Activated naive CD8-positive, alpha-beta T cell treated with anti-CD3 and anti-CD28 coated beads, Interleukin-2, amount 50 U/mL, for 24 hours (primary cell): ENCODE results near the gene U2AF2.

Experiments used
- ATAC-seq: fragments of 150-1000 bp; cut with Tn5 transposase; one replicate; pipeline ENCODE4 v1.10.0; 2021
- DNase-seq: peaks from one replicate; pipeline ENCODE4 v3.0.0; 2021
- H3K27ac Mint-ChIP-seq: one replicate; pipeline ENCODE4 v1.8.0; 2021; ENCODE audit warnings: mild to moderate bottlenecking, mixed read lengths
- H3K27me3 Mint-ChIP-seq: one replicate; pipeline ENCODE4 v1.8.0; 2021; ENCODE audit warnings: mixed read lengths
- H3K36me3 Mint-ChIP-seq: one replicate; pipeline ENCODE4 v1.8.0; 2021; ENCODE audit warnings: low read depth, mixed read lengths
- H3K4me1 Mint-ChIP-seq: one replicate; pipeline ENCODE4 v1.8.0; 2021; ENCODE audit warnings: mixed read lengths
- H3K4me3 Mint-ChIP-seq: one replicate; pipeline ENCODE4 v1.8.0; 2021; ENCODE audit warnings: mild to moderate bottlenecking, moderate library complexity, mixed read lengths
- H3K9me3 Mint-ChIP-seq: one replicate; pipeline ENCODE4 v1.8.0; 2021; ENCODE audit warnings: mixed read lengths

U2AF2 gene

GRCh38 chr19:55644191-55644833 is 10.5 kb upstream of the U2AF2 start:
- Mint-ChIP-seq H3K9me3 (no peaks in the 10 kb centered on the region), H3K36me3 (peaks cover 45% of the 10 kb centered on the region), H3K4me1 (peaks cover 65% of the 10 kb centered on the region), H3K27ac (peak overlapping the region; percentile 99), H3K4me3 (peak overlapping the region; percentile 94), H3K27me3 (peaks cover 2% of the 10 kb centered on the region)
- DNase-seq (no peak), ATAC-seq (no peak)

GRCh38 chr19:55644842-55645511 is 9.9 kb upstream of the U2AF2 start:
- Mint-ChIP-seq H3K4me3 (peak overlapping the region; percentile 94), H3K27me3 (peaks cover 2% of the 10 kb centered on the region), H3K9me3 (no peaks in the 10 kb centered on the region), H3K36me3 (peaks cover 41% of the 10 kb centered on the region), H3K27ac (peak overlapping the region; percentile 99), H3K4me1 (peaks cover 65% of the 10 kb centered on the region)
- ATAC-seq = no peak
- DNase-seq = no peak

- Mint-ChIP-seq H3K27me3 (peaks cover 2% of the 10 kb centered on the region), H3K27ac (peak overlapping the region; percentile 72), H3K4me3 (peak overlapping the region; percentile 94), H3K9me3 (no peaks in the 10 kb centered on the region), H3K4me1 (peaks cover 65% of the 10 kb centered on the region), H3K36me3 (peaks cover 38% of the 10 kb centered on the region)
- no peak for DNase-seq
- no peak for ATAC-seq
Observed at GRCh38 chr19:55645512-55645881, 9.3 kb upstream of the U2AF2 start.

GRCh38 chr19:55646889-55647731 is 7.7 kb upstream of the U2AF2 start:
- DNase-seq = no peak
- no peak for ATAC-seq
- Mint-ChIP-seq H3K27me3 (peaks cover 2% of the 10 kb centered on the region), H3K4me1 (peaks cover 65% of the 10 kb centered on the region), H3K27ac (peak overlapping the region; percentile 71), H3K4me3 (peak overlapping the region; percentile 81), H3K9me3 (no peaks in the 10 kb centered on the region), H3K36me3 (peaks cover 33% of the 10 kb centered on the region)

- H3K36me3 Mint-ChIP-seq = peaks cover 33% of the 10 kb centered on the region
- no peaks in the 10 kb centered on the region for H3K9me3 Mint-ChIP-seq
- peaks cover 64% of the 10 kb centered on the region for H3K4me1 Mint-ChIP-seq
- H3K27me3 Mint-ChIP-seq = peaks cover 2% of the 10 kb centered on the region
- peak within 1 kb of the TSS; percentile 81 for H3K4me3 Mint-ChIP-seq
- DNase-seq (peak; percentile 54), ATAC-seq (peak; percentile 1)
- H3K27ac Mint-ChIP-seq = peak within 1 kb of the TSS; percentile 77
Observed at GRCh38 chr19:55647732-55648584, 6.9 kb upstream of the U2AF2 start, which contains the start of gene CCDC106. Gene CCDC106, plus strand, starts transcription at chr19:55648212. Its CDS starts 835 bp downstream, at chr19:55649047.

GRCh38 chr19:55648585-55649267 is 6.1 kb upstream of the U2AF2 start:
- Mint-ChIP-seq H3K36me3 (peaks cover 29% of the 10 kb centered on the region), H3K4me3 (peak overlapping the region; percentile 77), H3K4me1 (peaks cover 61% of the 10 kb centered on the region), H3K27ac (peak overlapping the region; percentile 77), H3K27me3 (peaks cover 1% of the 10 kb centered on the region), H3K9me3 (no peaks in the 10 kb centered on the region)
- no peak for ATAC-seq
- no peak for DNase-seq

- H3K27ac Mint-ChIP-seq = peak overlapping the region; percentile 76
- H3K4me3 Mint-ChIP-seq = peak overlapping the region; percentile 77
- ATAC-seq (no peak), DNase-seq (no peak)
- peaks cover 6% of the 10 kb centered on the region for H3K27me3 Mint-ChIP-seq
- H3K9me3 Mint-ChIP-seq = no peaks in the 10 kb centered on the region
- H3K4me1 Mint-ChIP-seq = peaks cover 63% of the 10 kb centered on the region
- H3K36me3 Mint-ChIP-seq = peaks cover 28% of the 10 kb centered on the region
Observed at GRCh38 chr19:55649268-55650125, 5.3 kb upstream of the U2AF2 start.

- H3K36me3 Mint-ChIP-seq = peaks cover 26% of the 10 kb centered on the region
- peaks cover 6% of the 10 kb centered on the region for H3K27me3 Mint-ChIP-seq
- H3K4me3 Mint-ChIP-seq = peak overlapping the region; percentile 36
- ATAC-seq (no peak), DNase-seq (peak; percentile 53)
- peak overlapping the region; percentile 76 for H3K27ac Mint-ChIP-seq
- peaks cover 59% of the 10 kb centered on the region for H3K4me1 Mint-ChIP-seq
- H3K9me3 Mint-ChIP-seq = no peaks in the 10 kb centered on the region
Observed at GRCh38 chr19:55650126-55650557, 4.7 kb upstream of the U2AF2 start.

- H3K36me3 Mint-ChIP-seq = peaks cover 24% of the 10 kb centered on the region
- ATAC-seq (no peak), DNase-seq (no peak)
- peaks cover 8% of the 10 kb centered on the region for H3K27me3 Mint-ChIP-seq
- peak overlapping the region; percentile 76 for H3K27ac Mint-ChIP-seq
- H3K9me3 Mint-ChIP-seq = no peaks in the 10 kb centered on the region
- peak overlapping the region; percentile 36 for H3K4me3 Mint-ChIP-seq
- peaks cover 55% of the 10 kb centered on the region for H3K4me1 Mint-ChIP-seq
Observed at GRCh38 chr19:55650602-55651230, 4.1 kb upstream of the U2AF2 start.

GRCh38 chr19:55651236-55651635 is 3.6 kb upstream of the U2AF2 start:
- no peak for ATAC-seq
- no peak for DNase-seq
- Mint-ChIP-seq H3K36me3 (peaks cover 28% of the 10 kb centered on the region), H3K4me1 (peaks cover 58% of the 10 kb centered on the region), H3K4me3 (no peak overlapping the region), H3K27ac (peak overlapping the region; percentile 55), H3K9me3 (no peaks in the 10 kb centered on the region), H3K27me3 (peaks cover 8% of the 10 kb centered on the region)

GRCh38 chr19:55652311-55653128 is 2.3 kb upstream of the U2AF2 start:
- Mint-ChIP-seq H3K27me3 (peaks cover 8% of the 10 kb centered on the region), H3K4me3 (peak overlapping the region; percentile 99), H3K4me1 (peaks cover 60% of the 10 kb centered on the region), H3K36me3 (peaks cover 32% of the 10 kb centered on the region), H3K27ac (no peak overlapping the region), H3K9me3 (no peaks in the 10 kb centered on the region)
- DNase-seq (no peak), ATAC-seq (no peak)
